HEK293 (cell line): ENCODE data around the gene PCLO.

Experiments used
- CTCF ChIA-PET: fragments of 350-600 bp; formaldehyde crosslinking; extraction: SDS; loops from one replicate; lab custom pipeline; 2021; ENCODE audit warnings: antibody characterized with exemption; lab: Yijun Ruan, JAX
- POLR2A ChIA-PET: fragments of 300-600 bp; formaldehyde crosslinking; extraction: SDS; loops from one replicate; lab custom pipeline; 2020; ENCODE audit warnings: antibody characterized with exemption, inconsistent platforms; lab: Yijun Ruan, JAX
- H3K27ac ChIP-seq: fragments of 200-500 bp; sonication (Bioruptor generic); 2 replicates; pipeline ENCODE4 v1.5.1; 2014; ENCODE audit warnings: low read depth, low read length, control low read depth, inconsistent platforms; ENCODE audit errors: extremely low read depth
- H3K36me3 ChIP-seq, 2 experiments: fragments of 200-500 bp in 1 of 2; sonication (Bioruptor generic) in 1 of 2; 1 replicate in 1 of 2; 2 replicates in 1 of 2; pipeline ENCODE4 v1.5.1; 2014 to 2017; ENCODE audit warnings: inconsistent platforms in 2 of 2, low read length in 2 of 2; ENCODE audit not compliant: control insufficient read depth in 2 of 2, insufficient read depth in 1 of 2
- H3K4me1 ChIP-seq: fragments of 200-500 bp; sonication (Bioruptor generic); 2 replicates; pipeline ENCODE4 v1.5.1; 2014; ENCODE audit warnings: mild to moderate bottlenecking, low read length, inconsistent platforms; ENCODE audit not compliant: control insufficient read depth, insufficient read depth
- H3K4me3 ChIP-seq: 2 replicates; pipeline ENCODE4 v1.5.1; 2011; ENCODE audit warnings: low read depth, mild to moderate bottlenecking, control low read depth, low read length, moderate library complexity
- H3K9me3 ChIP-seq: fragments of 200-500 bp; sonication (Bioruptor generic); 2 replicates; pipeline ENCODE4 v1.5.1; 2014; ENCODE audit warnings: low read depth, low read length, inconsistent platforms; ENCODE audit not compliant: control insufficient read depth, insufficient read depth
- FEZF1 ChIP-seq: fragments of 450-650 bp; formaldehyde crosslinking; IDR thresholded peaks from 2 replicates; pipeline ENCODE4 v1.5.1; 2016; ENCODE audit warnings: missing biosample characterization, missing genetic modification characterization
- HOXD13 ChIP-seq: sonication (generic); formaldehyde crosslinking; IDR thresholded peaks from 2 replicates; pipeline ENCODE4 v1.8.0; 2022; ENCODE audit warnings: missing genetic modification reagents, borderline replicate concordance
- IKZF3 ChIP-seq: fragments of 450-650 bp; IDR thresholded peaks from 2 replicates; pipeline ENCODE4 v1.5.0; 2018; ENCODE audit warnings: missing biosample characterization, mild to moderate bottlenecking, missing genetic modification characterization, moderate library complexity
- PRDM1 ChIP-seq: fragments of 450-650 bp; formaldehyde crosslinking; IDR thresholded peaks from 2 replicates; pipeline ENCODE4; 2016; ENCODE audit warnings: missing biosample characterization, missing genetic modification characterization
- SP3 ChIP-seq: fragments of 450-650 bp; formaldehyde crosslinking; IDR thresholded peaks from 2 replicates; pipeline ENCODE4 v1.5.1; 2016; ENCODE audit warnings: missing biosample characterization, missing genetic modification characterization
- WT1 ChIP-seq: fragments of 450-650 bp; formaldehyde crosslinking; IDR thresholded peaks from 2 replicates; pipeline ENCODE4 v1.5.1; 2016; ENCODE audit warnings: missing biosample characterization, missing genetic modification characterization
- ZIC2 ChIP-seq: fragments of 450-650 bp; formaldehyde crosslinking; IDR thresholded peaks from 2 replicates; pipeline ENCODE4 v1.5.1; 2016; ENCODE audit warnings: missing biosample characterization, missing genetic modification characterization
- ZNF169 ChIP-seq: fragments of 450-650 bp; formaldehyde crosslinking; IDR thresholded peaks from 2 replicates; pipeline ENCODE4 v1.5.1; 2016; ENCODE audit warnings: missing biosample characterization, missing genetic modification characterization
- ZNF174 ChIP-seq: fragments of 450-650 bp; formaldehyde crosslinking; IDR thresholded peaks from 2 replicates; pipeline ENCODE4 v1.5.0; 2017; ENCODE audit warnings: missing biosample characterization, mild to moderate bottlenecking, missing genetic modification characterization
- ZNF221 ChIP-seq: fragments of 450-650 bp; formaldehyde crosslinking; IDR thresholded peaks from 2 replicates; pipeline ENCODE4 v1.5.1; 2017; ENCODE audit warnings: missing biosample characterization, missing genetic modification characterization, borderline replicate concordance
- ZNF23 ChIP-seq: fragments of 450-650 bp; formaldehyde crosslinking; IDR thresholded peaks from 2 replicates; pipeline ENCODE4 v1.5.1; 2016; ENCODE audit warnings: missing biosample characterization, missing genetic modification characterization, borderline replicate concordance
- ZNF335 ChIP-seq: fragments of 450-650 bp; formaldehyde crosslinking; conservative IDR thresholded peaks from 2 replicates; pipeline ENCODE4 v1.5.1; 2016; ENCODE audit warnings: missing biosample characterization, missing genetic modification characterization
- ZNF426 ChIP-seq: fragments of 450-650 bp; formaldehyde crosslinking; IDR thresholded peaks from 2 replicates; pipeline ENCODE4 v1.5.1; 2017; ENCODE audit warnings: missing biosample characterization, missing genetic modification characterization, mild to moderate bottlenecking, inconsistent platforms, moderate library complexity
- ZNF48 ChIP-seq: fragments of 450-650 bp; formaldehyde crosslinking; IDR thresholded peaks from 2 replicates; pipeline ENCODE4 v1.5.1; 2016; ENCODE audit warnings: missing biosample characterization, missing genetic modification characterization
- ZNF548 ChIP-seq: fragments of 450-650 bp; formaldehyde crosslinking; IDR thresholded peaks from 2 replicates; pipeline ENCODE4 v1.5.1; 2016; ENCODE audit warnings: missing biosample characterization, missing genetic modification characterization
- ZNF560 ChIP-seq: fragments of 450-650 bp; formaldehyde crosslinking; IDR thresholded peaks from 2 replicates; pipeline ENCODE4 v1.5.1; 2017; ENCODE audit warnings: missing biosample characterization, missing genetic modification characterization, borderline replicate concordance
- ZNF600 ChIP-seq: fragments of 450-650 bp; formaldehyde crosslinking; IDR thresholded peaks from 2 replicates; pipeline ENCODE4 v1.5.1; 2016; ENCODE audit warnings: missing biosample characterization, missing genetic modification characterization
- ZNF610 ChIP-seq: fragments of 450-650 bp; formaldehyde crosslinking; IDR thresholded peaks from 2 replicates; pipeline ENCODE4 v1.5.1; 2016; ENCODE audit warnings: missing biosample characterization, missing genetic modification characterization, borderline replicate concordance
- ZNF677 ChIP-seq: fragments of 450-650 bp; IDR thresholded peaks from 2 replicates; pipeline ENCODE4 v1.5.0; 2018; ENCODE audit warnings: missing biosample characterization, mild to moderate bottlenecking, missing genetic modification characterization, moderate library complexity
- ZNF707 ChIP-seq: fragments of 450-650 bp; formaldehyde crosslinking; IDR thresholded peaks from 2 replicates; pipeline ENCODE4 v1.5.1; 2016; ENCODE audit warnings: missing biosample characterization, missing genetic modification characterization
- ZNF768 ChIP-seq: fragments of 450-650 bp; formaldehyde crosslinking; IDR thresholded peaks from 2 replicates; pipeline ENCODE4 v1.5.1; 2018; ENCODE audit warnings: missing biosample characterization, mild to moderate bottlenecking, missing genetic modification characterization
- ZNF776 ChIP-seq: fragments of 450-650 bp; formaldehyde crosslinking; IDR thresholded peaks from 2 replicates; pipeline ENCODE4 v1.5.0; 2017; ENCODE audit warnings: missing biosample characterization, missing genetic modification characterization, borderline replicate concordance
- ZNF791 ChIP-seq: fragments of 450-650 bp; formaldehyde crosslinking; IDR thresholded peaks from 2 replicates; pipeline ENCODE4 v1.5.1; 2016; ENCODE audit warnings: missing biosample characterization, missing genetic modification characterization
- ZSCAN30 ChIP-seq: fragments of 450-650 bp; IDR thresholded peaks from 2 replicates; pipeline ENCODE4 v1.5.1; 2018; ENCODE audit warnings: missing biosample characterization, mild to moderate bottlenecking, missing genetic modification characterization, moderate library complexity
- TF ChIP-seq, protein P1 (sequence below): fragments of 450-650 bp; formaldehyde crosslinking; IDR thresholded peaks from 2 replicates; pipeline ENCODE4 v1.5.1; 2016; ENCODE audit warnings: missing biosample characterization, missing genetic modification characterization
- TF ChIP-seq, protein P2 (sequence below): fragments of 450-650 bp; formaldehyde crosslinking; conservative IDR thresholded peaks from 2 replicates; pipeline ENCODE4 v1.5.1; 2016; ENCODE audit warnings: low read depth, missing biosample characterization, missing genetic modification characterization
- TF ChIP-seq, protein P3 (sequence below): fragments of 450-650 bp; formaldehyde crosslinking; IDR thresholded peaks from 2 replicates; pipeline ENCODE4 v1.5.1; 2016; ENCODE audit warnings: missing biosample characterization, missing genetic modification characterization

Gene PCLO

DNA sequence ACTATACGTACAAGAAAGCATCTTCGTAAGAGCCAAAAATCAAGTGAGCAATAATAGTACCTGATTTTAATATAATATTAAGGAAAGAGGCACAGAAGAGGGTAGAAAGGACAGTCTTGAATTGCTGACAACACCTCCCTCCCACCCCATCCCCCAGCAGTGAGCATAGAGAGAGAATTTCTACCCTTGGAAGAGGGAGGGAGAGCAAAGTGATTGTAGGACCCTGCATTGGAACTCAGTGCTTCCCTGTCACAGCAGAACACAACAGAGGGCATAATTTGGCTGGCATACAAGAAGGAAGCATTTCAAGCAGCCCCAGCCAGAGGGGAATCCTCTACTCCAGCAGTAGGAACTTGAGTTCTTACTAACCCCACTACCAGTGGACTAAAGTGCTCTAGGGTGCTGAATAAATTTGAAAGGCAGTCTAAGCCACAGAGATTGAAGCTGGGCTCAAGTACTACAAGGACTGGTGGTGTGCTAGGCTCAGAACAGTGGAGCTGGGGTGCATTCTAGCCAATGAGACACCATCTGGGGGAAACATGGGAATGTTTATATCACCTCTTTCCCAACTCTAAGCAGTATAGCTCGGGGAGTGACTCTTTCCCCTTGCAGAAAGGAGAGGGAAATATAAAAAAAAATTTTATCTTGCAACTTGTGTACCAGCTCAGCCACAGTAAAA, 44.2 kb downstream of the PCLO start (continued):
- TF ChIP-seq, protein P1, sequence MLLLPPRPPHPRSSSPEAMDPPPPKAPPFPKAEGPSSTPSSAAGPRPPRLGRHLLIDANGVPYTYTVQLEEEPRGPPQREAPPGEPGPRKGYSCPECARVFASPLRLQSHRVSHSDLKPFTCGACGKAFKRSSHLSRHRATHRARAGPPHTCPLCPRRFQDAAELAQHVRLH (tag by site-specific recombination): no peak
- TF ChIP-seq ZNF221 (tag by site-specific recombination) (no peak), ZNF776 (tag by site-specific recombination) (no peak), ZNF677 (tag by site-specific recombination) (no peak), ZNF48 (tag by site-specific recombination) (no peak), ZNF610 (tag by site-specific recombination) (no peak), ZNF426 (tag by site-specific recombination) (no peak), ZNF560 (tag by site-specific recombination) (no peak)
- TF ChIP-seq, all 188 proteins: peak for 0

DNA sequence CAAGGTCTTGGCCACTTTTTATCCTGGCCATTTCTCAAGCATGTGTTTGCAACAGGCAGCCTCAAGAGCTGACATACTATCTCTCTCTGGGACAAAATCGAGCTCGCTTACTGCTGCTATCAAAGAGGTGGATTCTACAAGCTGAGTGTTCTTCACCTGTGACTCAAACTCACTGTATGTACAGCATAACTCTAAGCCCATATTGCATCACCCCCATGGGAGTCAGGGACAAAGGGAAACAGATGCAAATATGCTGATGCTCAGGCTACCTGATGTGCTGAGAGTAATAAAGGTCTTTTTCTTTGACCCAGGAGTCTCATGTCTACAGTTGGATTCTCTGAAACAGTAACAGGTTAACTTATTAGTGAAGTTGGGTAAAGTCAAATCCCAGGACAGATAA, 45.2 kb downstream of the PCLO start:
- no peak overlapping the region for H3K27ac ChIP-seq
- ChIA-PET POLR2A (no interaction called here), CTCF (interaction anchor here (0.5 kb wide), 1 partner anchor 1502 kb away, joined by 4 read pairs; no protein-coding TSS in a partner anchor)
- H3K4me1 ChIP-seq: no peaks in the 10 kb centered on the region
- no peaks in the 10 kb centered on the region for H3K9me3 ChIP-seq
- no peaks in the 10 kb centered on the region for H3K36me3 ChIP-seq
- TF ChIP-seq PRDM1 (tag by site-specific recombination) (no peak), IKZF3 (tag by site-specific recombination) (no peak), HOXD13 (no peak), ZNF169 (tag by site-specific recombination) (no peak), ZNF707 (no peak), ZNF600 (tag by site-specific recombination) (no peak)
- H3K4me3 ChIP-seq: no peak overlapping the region

DNA sequence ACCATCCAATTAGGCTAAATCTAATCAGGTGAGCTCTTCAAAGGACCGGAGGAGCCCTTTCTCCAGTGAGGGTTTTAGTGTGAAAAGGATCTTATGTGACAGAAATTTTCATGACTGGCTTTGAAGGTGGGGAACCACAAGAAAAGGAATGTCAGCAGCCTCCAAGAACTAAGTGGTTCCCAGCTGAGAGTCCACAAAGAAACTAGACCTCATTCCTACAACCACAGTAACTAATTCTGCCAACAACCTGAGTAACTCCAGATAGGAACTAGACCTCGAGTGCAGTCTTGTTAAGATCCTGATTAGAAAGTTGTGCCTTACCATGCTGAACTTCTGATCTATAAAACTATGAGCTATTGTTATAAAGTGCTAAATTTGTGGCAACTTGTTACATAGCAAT, 51.3 kb downstream of the PCLO start:
- Histone ChIP-seq H3K27ac (no peak overlapping the region), H3K4me3 (no peak overlapping the region), H3K36me3 (no peaks in the 10 kb centered on the region), H3K9me3 (no peaks in the 10 kb centered on the region), H3K4me1 (no peaks in the 10 kb centered on the region)
- ChIA-PET CTCF (interaction anchor here (0.6 to 0.8 kb wide), 3 partner anchors 343 to 928 kb away, joined by 3 read pairs; no protein-coding TSS in a partner anchor), POLR2A (no interaction called here)
- no peak for TF ChIP-seq ZNF335
- TF ChIP-seq ZNF791 (tag by site-specific recombination): no peak
- TF ChIP-seq ZNF548: no peak
- TF ChIP-seq ZNF768: no peak
- no peak for TF ChIP-seq ZNF23
- TF ChIP-seq ZIC2 (tag by site-specific recombination): no peak
- TF ChIP-seq ZSCAN30 (tag by site-specific recombination): no peak
- no peak for TF ChIP-seq SP3
- TF ChIP-seq, protein P2, sequence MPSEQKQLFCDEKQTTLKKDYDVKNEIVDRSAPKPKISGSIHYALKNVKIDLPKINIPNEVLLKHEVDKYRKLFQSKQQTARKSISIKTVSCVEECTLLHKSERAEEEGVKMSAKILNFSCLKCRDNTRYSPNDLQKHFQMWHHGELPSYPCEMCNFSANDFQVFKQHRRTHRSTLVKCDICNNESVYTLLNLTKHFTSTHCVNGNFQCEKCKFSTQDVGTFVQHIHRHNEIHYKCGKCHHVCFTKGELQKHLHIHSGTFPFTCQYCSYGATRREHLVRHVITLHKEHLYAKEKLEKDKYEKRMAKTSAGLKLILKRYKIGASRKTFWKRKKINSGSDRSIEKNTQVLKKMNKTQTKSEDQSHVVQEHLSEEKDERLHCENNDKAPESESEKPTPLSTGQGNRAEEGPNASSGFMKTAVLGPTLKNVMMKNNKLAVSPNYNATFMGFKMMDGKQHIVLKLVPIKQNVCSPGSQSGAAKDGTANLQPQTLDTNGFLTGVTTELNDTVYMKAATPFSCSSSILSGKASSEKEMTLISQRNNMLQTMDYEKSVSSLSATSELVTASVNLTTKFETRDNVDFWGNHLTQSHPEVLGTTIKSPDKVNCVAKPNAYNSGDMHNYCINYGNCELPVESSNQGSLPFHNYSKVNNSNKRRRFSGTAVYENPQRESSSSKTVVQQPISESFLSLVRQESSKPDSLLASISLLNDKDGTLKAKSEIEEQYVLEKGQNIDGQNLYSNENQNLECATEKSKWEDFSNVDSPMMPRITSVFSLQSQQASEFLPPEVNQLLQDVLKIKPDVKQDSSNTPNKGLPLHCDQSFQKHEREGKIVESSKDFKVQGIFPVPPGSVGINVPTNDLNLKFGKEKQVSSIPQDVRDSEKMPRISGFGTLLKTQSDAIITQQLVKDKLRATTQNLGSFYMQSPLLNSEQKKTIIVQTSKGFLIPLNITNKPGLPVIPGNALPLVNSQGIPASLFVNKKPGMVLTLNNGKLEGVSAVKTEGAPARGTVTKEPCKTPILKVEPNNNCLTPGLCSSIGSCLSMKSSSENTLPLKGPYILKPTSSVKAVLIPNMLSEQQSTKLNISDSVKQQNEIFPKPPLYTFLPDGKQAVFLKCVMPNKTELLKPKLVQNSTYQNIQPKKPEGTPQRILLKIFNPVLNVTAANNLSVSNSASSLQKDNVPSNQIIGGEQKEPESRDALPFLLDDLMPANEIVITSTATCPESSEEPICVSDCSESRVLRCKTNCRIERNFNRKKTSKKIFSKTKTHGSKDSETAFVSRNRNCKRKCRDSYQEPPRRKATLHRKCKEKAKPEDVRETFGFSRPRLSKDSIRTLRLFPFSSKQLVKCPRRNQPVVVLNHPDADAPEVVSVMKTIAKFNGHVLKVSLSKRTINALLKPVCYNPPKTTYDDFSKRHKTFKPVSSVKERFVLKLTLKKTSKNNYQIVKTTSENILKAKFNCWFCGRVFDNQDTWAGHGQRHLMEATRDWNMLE (tag by site-specific recombination): no peak
- no peak for TF ChIP-seq FEZF1 (tag by site-specific recombination)
- TF ChIP-seq WT1 (tag by site-specific recombination): no peak
- TF ChIP-seq ZNF174 (tag by site-specific recombination): no peak
- TF ChIP-seq, protein P3, sequence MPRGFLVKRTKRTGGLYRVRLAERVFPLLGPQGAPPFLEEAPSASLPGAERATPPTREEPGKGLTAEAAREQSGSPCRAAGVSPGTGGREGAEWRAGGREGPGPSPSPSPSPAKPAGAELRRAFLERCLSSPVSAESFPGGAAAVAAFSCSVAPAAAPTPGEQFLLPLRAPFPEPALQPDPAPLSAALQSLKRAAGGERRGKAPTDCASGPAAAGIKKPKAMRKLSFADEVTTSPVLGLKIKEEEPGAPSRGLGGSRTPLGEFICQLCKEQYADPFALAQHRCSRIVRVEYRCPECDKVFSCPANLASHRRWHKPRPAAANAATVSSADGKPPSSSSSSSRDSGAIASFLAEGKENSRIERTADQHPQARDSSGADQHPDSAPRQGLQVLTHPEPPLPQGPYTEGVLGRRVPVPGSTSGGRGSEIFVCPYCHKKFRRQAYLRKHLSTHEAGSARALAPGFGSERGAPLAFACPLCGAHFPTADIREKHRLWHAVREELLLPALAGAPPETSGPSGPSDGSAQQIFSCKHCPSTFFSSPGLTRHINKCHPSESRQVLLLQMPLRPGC (tag by site-specific recombination): no peak
